H1 (cell line): Measurements from ENCODE around the gene AGRN. TPM values are rescaled to one million over a fixed set of nuclear protein-coding genes. Genes with fewer than 3 reads are reported as not detected.
"Not testable (repeated sequence)": the region's sequence is repeated elsewhere in the genome, so short reads cannot be mapped to it uniquely, and the experiment has no call there.

Experiments used
- CTCF ChIA-PET: fragments of 300-600 bp; sonication (Branson Sonifier 250); formaldehyde crosslinking; loops from one replicate; lab custom pipeline; 2021; ENCODE audit not compliant: partially characterized antibody; lab: Charles Lee
- POLR2A ChIA-PET: fragments of 300-600 bp; sonication (Branson Sonifier 250); formaldehyde crosslinking; loops from one replicate; lab custom pipeline; 2021; ENCODE audit warnings: inconsistent platforms; ENCODE audit not compliant: partially characterized antibody; lab: Charles Lee
- DNase-seq, 2 experiments: peaks; one replicate each; pipeline versions ENCODE4 v3.0.0 to v3.0.0-alpha.2; 2010 to 2022; ENCODE audit warnings: low spot score in 2 of 2, low read depth in 1 of 2, mixed read lengths in 1 of 2
- FAIRE-seq: peaks from 2 replicates; lab custom pipeline; 2011; peaks lifted over from hg19 to GRCh38; lab: Jason Lieb, UNC
- H2AFZ ChIP-seq: 2 replicates; pipeline ENCODE4 v1.8.1; 2012; ENCODE audit warnings: low read length, inconsistent platforms
- H2AK5ac ChIP-seq: 2 replicates; pipeline ENCODE4 v1.6.1; 2013; ENCODE audit warnings: low read depth, low read length
- H2BK120ac ChIP-seq: replicated peaks from 2 replicates; pipeline ENCODE3; 2013; ENCODE audit warnings: low read depth, low read length, inconsistent platforms
- H2BK12ac ChIP-seq: 2 replicates; pipeline ENCODE4 v1.6.1; 2013; ENCODE audit warnings: low read depth, low read length
- H2BK15ac ChIP-seq: 2 replicates; pipeline ENCODE4 v1.6.1; 2013; ENCODE audit warnings: low read length
- H2BK20ac ChIP-seq: 2 replicates; pipeline ENCODE4 v1.6.1; 2013; ENCODE audit warnings: low read length
- H2BK5ac ChIP-seq: 2 replicates; pipeline ENCODE4 v1.6.1; 2013; ENCODE audit warnings: low read depth, low read length
- H3K14ac ChIP-seq: 2 replicates; pipeline ENCODE4 v1.6.1; 2013; ENCODE audit warnings: inconsistent platforms; ENCODE audit not compliant: insufficient read length
- H3K18ac ChIP-seq: 2 replicates; pipeline ENCODE4 v1.6.1; 2013; ENCODE audit warnings: low read length; ENCODE audit errors: extremely low read depth
- H3K23ac ChIP-seq: 2 replicates; pipeline ENCODE4 v1.6.1; 2013; ENCODE audit warnings: inconsistent platforms; ENCODE audit not compliant: insufficient read length
- H3K23me2 ChIP-seq: 2 replicates; pipeline ENCODE4 v1.6.1; 2013; ENCODE audit warnings: low read depth, low read length
- H3K27ac ChIP-seq: 2 replicates; pipeline ENCODE4 v1.6.1; 2011; ENCODE audit warnings: low read depth, low read length, inconsistent platforms
- H3K27me3 ChIP-seq, 4 experiments: replicated peaks in 1 of 4; 1 replicate in 1 of 4; 2 replicates in 3 of 4; pipeline versions ENCODE4 v1.6.1 to v1.8.1; 2011 to 2013; ENCODE audit warnings: low read length in 3 of 4, mild to moderate bottlenecking in 3 of 4, inconsistent platforms in 2 of 4, mixed read lengths in 2 of 4, moderate library complexity in 1 of 4; ENCODE audit not compliant: control insufficient read depth in 3 of 4, insufficient read depth in 3 of 4; ENCODE audit errors: extremely low read depth in 1 of 4
- H3K36me3 ChIP-seq, 4 experiments: 2 replicates each; pipeline versions ENCODE4 v1.6.1 to v1.8.1; 2011 to 2013; ENCODE audit warnings: mild to moderate bottlenecking in 4 of 4, low read length in 3 of 4, moderate library complexity in 2 of 4, control low read depth in 1 of 4, inconsistent platforms in 1 of 4; ENCODE audit not compliant: insufficient read depth in 4 of 4, control insufficient read depth in 2 of 4
- H3K4ac ChIP-seq: replicated peaks from 2 replicates; pipeline ENCODE3; 2013; ENCODE audit warnings: low read length, low read depth, mixed read lengths, inconsistent platforms; ENCODE audit not compliant: insufficient read length
- H3K4me1 ChIP-seq, 4 experiments: replicated peaks in 1 of 4; 1 replicate in 1 of 4; 2 replicates in 3 of 4; pipeline versions ENCODE4 v1.6.1 to v1.8.1; 2011 to 2013; ENCODE audit warnings: low read length in 3 of 4, inconsistent platforms in 2 of 4, mixed read lengths in 1 of 4; ENCODE audit not compliant: insufficient read depth in 4 of 4, control insufficient read depth in 3 of 4
- H3K4me2 ChIP-seq, 2 experiments: 2 replicates each; pipeline versions ENCODE4 v1.6.1 to v1.8.1; 2011 to 2013; ENCODE audit warnings: low read depth in 2 of 2, low read length in 2 of 2, control low read depth in 1 of 2, inconsistent platforms in 1 of 2, mild to moderate bottlenecking in 1 of 2; ENCODE audit not compliant: insufficient read depth in 1 of 2
- H3K4me3 ChIP-seq, 4 experiments: fragments of 200-600, 300-600 bp in 1 of 4; sonication (generic), shearing (Covaris generic), sonication (Bioruptor Twin) in 1 of 4; 2 replicates each; pipeline versions ENCODE4 v1.5.1 to v1.8.1; 2011 to 2016; ENCODE audit warnings: low read length in 4 of 4, low read depth in 3 of 4, control low read depth in 2 of 4, inconsistent platforms in 2 of 4, mild to moderate bottlenecking in 2 of 4, mixed read lengths in 1 of 4, moderate library complexity in 1 of 4; ENCODE audit not compliant: insufficient read depth in 2 of 4; ENCODE audit errors: extremely low read depth in 1 of 4
- H3K56ac ChIP-seq: replicated peaks from 2 replicates; pipeline ENCODE3; 2013; ENCODE audit warnings: low read depth, mild to moderate bottlenecking, mixed read lengths, low read length, inconsistent platforms; ENCODE audit not compliant: insufficient read length
- H3K79me1 ChIP-seq: 2 replicates; pipeline ENCODE4 v1.6.1; 2013; ENCODE audit warnings: low read depth, low read length, control low read depth
- H3K79me2 ChIP-seq, 2 experiments: 2 replicates each; pipeline versions ENCODE4 v1.6.1 to v1.8.1; 2012 to 2013; ENCODE audit warnings: low read length in 2 of 2, mild to moderate bottlenecking in 2 of 2, inconsistent platforms in 1 of 2; ENCODE audit not compliant: insufficient read depth in 2 of 2, control insufficient read depth in 1 of 2
- H3K9ac ChIP-seq, 4 experiments: replicated peaks in 1 of 4; 1 replicate in 1 of 4; 2 replicates in 3 of 4; pipeline versions ENCODE4 v1.6.1 to v1.8.1; 2011 to 2013; ENCODE audit warnings: low read depth in 3 of 4, low read length in 3 of 4, control low read depth in 2 of 4, mild to moderate bottlenecking in 2 of 4, moderate library complexity in 2 of 4, inconsistent platforms in 1 of 4; ENCODE audit errors: extremely low read depth in 1 of 4
- H3K9me3 ChIP-seq, 2 experiments: 2 replicates each; pipeline versions ENCODE4 v1.6.1 to v1.8.1; 2012 to 2013; ENCODE audit warnings: mild to moderate bottlenecking in 2 of 2, moderate library complexity in 2 of 2, control low read depth in 1 of 2, inconsistent platforms in 1 of 2, low read depth in 1 of 2, low read length in 1 of 2, mixed read lengths in 1 of 2; ENCODE audit not compliant: insufficient read depth in 2 of 2
- H4K20me1 ChIP-seq, 2 experiments: replicated peaks in 1 of 2; 2 replicates each; pipeline versions ENCODE3 to v1.8.1; 2011 to 2013; ENCODE audit warnings: inconsistent platforms in 2 of 2, low read length in 2 of 2, mild to moderate bottlenecking in 1 of 2; ENCODE audit not compliant: insufficient read depth in 2 of 2, control insufficient read depth in 1 of 2
- H4K5ac ChIP-seq: 2 replicates; pipeline ENCODE4 v1.6.1; 2013; ENCODE audit warnings: low read length, low read depth, mixed read lengths, inconsistent platforms; ENCODE audit not compliant: insufficient read length
- H4K8ac ChIP-seq: 2 replicates; pipeline ENCODE4 v1.8.0; 2013; ENCODE audit warnings: mild to moderate bottlenecking, moderate library complexity, low read length, inconsistent platforms; ENCODE audit not compliant: insufficient read depth; ENCODE audit errors: extremely low read depth
- H4K91ac ChIP-seq: replicated peaks from 2 replicates; pipeline ENCODE3; 2013; ENCODE audit warnings: low read length, mixed read lengths, inconsistent platforms; ENCODE audit not compliant: insufficient read length
- WGBS, 2 experiments: shearing (Covaris generic) in 1 of 2; methylation state at CpG; one replicate each; pipeline versions ENCODE4 v1.1.6 to v1.1.7; 2013 to 2015; ENCODE audit warnings: low lambda C conversion rate in 2 of 2, mixed read lengths in 2 of 2, inconsistent platforms in 1 of 2, low coverage in 1 of 2, missing lambda C conversion rate in 1 of 2; ENCODE audit not compliant: insufficient replicate concordance in 2 of 2, insufficient coverage in 1 of 2, insufficient read length in 1 of 2; ENCODE audit errors: extremely low coverage in 1 of 2, missing lambda C conversion rate in 1 of 2; 5-methylcytosine and 5-hydroxymethylcytosine counted together
- polyA plus RNA-seq, 7 experiments: library from polyadenylated mRNA; depleted of rRNA in 3 of 7; stranded (reverse) in 5 of 7; unstranded in 2 of 7; fragments of >200 nt in 5 of 7; fragments of 200-250 nt in 2 of 7; gene quantifications; 1 replicate in 5 of 7; 2 replicates in 1 of 7; 4 replicates in 1 of 7; pipeline versions ENCODE4 v1.2.1 to v1.2.3, GENCODE V29; 2011 to 2013; ENCODE audit warnings: missing spikeins in 2 of 7, mixed read lengths in 2 of 7
- small RNA-seq: library from polyadenylated mRNA; stranded (forward); fragments of <200 nt; extraction: miRNeasy Mini kit (QIAGEN cat#:217004); gene quantifications from one replicate; pipeline ENCODE3, GENCODE V24; 2013; ENCODE audit not compliant: insufficient read depth
- total RNA-seq: library from RNA; stranded (reverse); fragmentation: NEBNext Ultra II Directional; extraction: Animal tissue kit (Norgen Biotek cat#: 25700); gene quantifications from 2 replicates; pipeline ENCODE4 v1.2.1, GENCODE V29; 2021

Gene AGRN
- total and polyA plus RNA-seq, 2 of the 8 experiments (the other 6 are each of a cell fraction or from before 2014, with no cell fraction given) = 52.3 to 155 TPM

- not testable (repeated sequence) for H3K9ac ChIP-seq, H2BK15ac ChIP-seq, H3K36me3 ChIP-seq, H3K79me1 ChIP-seq, H3K27ac ChIP-seq, FAIRE-seq, H2AK5ac ChIP-seq, DNase-seq, H2BK20ac ChIP-seq, H4K8ac ChIP-seq, H3K4me2 ChIP-seq, H3K56ac ChIP-seq, H3K23me2 ChIP-seq, H3K14ac ChIP-seq, H3K79me2 ChIP-seq, H3K4me1 ChIP-seq, H3K27me3 ChIP-seq, H3K23ac ChIP-seq, H4K5ac ChIP-seq, H4K20me1 ChIP-seq, H3K18ac ChIP-seq, H2BK12ac ChIP-seq, H2BK120ac ChIP-seq, H4K91ac ChIP-seq, H3K4me3 ChIP-seq, H2BK5ac ChIP-seq, H3K4ac ChIP-seq, H2AFZ ChIP-seq
- ChIA-PET POLR2A (interaction anchor here (1.2 to 1.3 kb wide), 2 partner anchors 9 to 15 kb away, joined by 3 read pairs; no protein-coding TSS in a partner anchor), CTCF (interaction anchor here (1.0 kb wide), 1 partner anchor 80 kb away, joined by 3 read pairs; no protein-coding TSS in a partner anchor)
- peaks cover 12 to 21% of the 10 kb centered on the region in 2 experiments; a peak in 3 of 4 replicates for H3K9me3 ChIP-seq
- 87% methylated on average over 6 of the region's 6 CpGs; no CpG with 5 or more reads in 1 of the 2 experiments for WGBS, 2 experiments
Observed at GRCh38 chr1:1104152-1104551, 84.2 kb downstream of the AGRN start.

Small RNA genes within 50 kb of the gene (small RNA-seq; reads per million reads assigned to genes)
- gene AL645608.3 = not detected

Other genes with a start within 250 kb of the AGRN start
- gene SAMD11, start 96.2 kb upstream of the AGRN start, total RNA-seq = 0.25 and 0.30 TPM in 2 replicates
- gene SAMD11, start 96.2 kb upstream of the AGRN start, polyA plus RNA-seq (2011; rRNA removed) = 0.18 and 0.66 TPM in 2 replicates
- 130 TPM in 2 replicates for gene NOC2L, start 60.9 kb upstream of the AGRN start, total RNA-seq
- 74.7 and 115 TPM in 2 replicates for gene NOC2L, start 60.9 kb upstream of the AGRN start, polyA plus RNA-seq (2011; rRNA removed)
- gene KLHL17, start 59.5 kb upstream of the AGRN start, total RNA-seq = 30.1 and 32.6 TPM in 2 replicates
- 36.1 and 62.3 TPM in 2 replicates for gene KLHL17, start 59.5 kb upstream of the AGRN start, polyA plus RNA-seq (2011; rRNA removed)
- gene PLEKHN1, start 53.6 kb upstream of the AGRN start, total RNA-seq = 1.5 TPM in 2 replicates
- gene PLEKHN1, start 53.6 kb upstream of the AGRN start, polyA plus RNA-seq (2011; rRNA removed) = 0.39 and 1.2 TPM in 2 replicates
- gene PERM1, start 38.0 kb upstream of the AGRN start, total RNA-seq = not detected in 2 replicates
- gene PERM1, start 38.0 kb upstream of the AGRN start, polyA plus RNA-seq (2011; rRNA removed) = not detected in 2 replicates
- 1.2 and 2.8 TPM in 2 replicates for gene HES4, start 20.0 kb upstream of the AGRN start, total RNA-seq
- gene HES4, start 20.0 kb upstream of the AGRN start, polyA plus RNA-seq (2011; rRNA removed) = 3.5 and 12.8 TPM in 2 replicates
- gene ISG15, start 6.6 kb upstream of the AGRN start, total RNA-seq = 27.7 and 29.3 TPM in 2 replicates
- 121 and 123 TPM in 2 replicates for gene ISG15, start 6.6 kb upstream of the AGRN start, polyA plus RNA-seq (2011; rRNA removed)
- gene RNF223, start 54.2 kb downstream of the AGRN start, total RNA-seq = not detected in 2 replicates
- not detected in 2 replicates for gene RNF223, start 54.2 kb downstream of the AGRN start, polyA plus RNA-seq (2011; rRNA removed)
- gene C1orf159, start 96.0 kb downstream of the AGRN start, total RNA-seq = 10.9 and 12.4 TPM in 2 replicates
- gene C1orf159, start 96.0 kb downstream of the AGRN start, polyA plus RNA-seq (2011; rRNA removed) = 10.0 and 15.7 TPM in 2 replicates
- gene TTLL10, start 153.8 kb downstream of the AGRN start, total RNA-seq = 1.6 and 1.7 TPM in 2 replicates
- 1.1 and 2.0 TPM in 2 replicates for gene TTLL10, start 153.8 kb downstream of the AGRN start, polyA plus RNA-seq (2011; rRNA removed)
- gene TNFRSF18, start 186.5 kb downstream of the AGRN start, total RNA-seq = 0.92 and 1.5 TPM in 2 replicates
- gene TNFRSF18, start 186.5 kb downstream of the AGRN start, polyA plus RNA-seq (2011; rRNA removed) = 2.5 and 2.7 TPM in 2 replicates
- gene TNFRSF4, start 194.0 kb downstream of the AGRN start, total RNA-seq = not detected in 2 replicates
- gene TNFRSF4, start 194.0 kb downstream of the AGRN start, polyA plus RNA-seq (2011; rRNA removed) = 0.06 TPM in 1 of 2 replicates, not detected in the other
- 72.2 and 75.6 TPM in 2 replicates for gene SDF4, start 211.9 kb downstream of the AGRN start, total RNA-seq
- 45.5 and 69.8 TPM in 2 replicates for gene SDF4, start 211.9 kb downstream of the AGRN start, polyA plus RNA-seq (2011; rRNA removed)
- gene B3GALT6, start 212.1 kb downstream of the AGRN start, total RNA-seq = 18.2 and 18.4 TPM in 2 replicates
- gene B3GALT6, start 212.1 kb downstream of the AGRN start, polyA plus RNA-seq (2011; rRNA removed) = 20.4 and 23.1 TPM in 2 replicates
- gene C1QTNF12, start 226.6 kb downstream of the AGRN start, total RNA-seq = 3.7 and 4.9 TPM in 2 replicates
- 2.1 and 4.8 TPM in 2 replicates for gene C1QTNF12, start 226.6 kb downstream of the AGRN start, polyA plus RNA-seq (2011; rRNA removed)